ENCODE measurements around the gene UMODL1. TPM values are rescaled to one million over a fixed set of nuclear protein-coding genes. Genes with fewer than 3 reads are reported as not detected.
A peak's percentile ranks its signal among the peaks of the same experiment; 100 is the strongest.

The UMODL1 gene
- total and polyA plus RNA-seq, 2 donors (not counting 1 experiment from before 2014, with no cell fraction given) = not detected

DNA sequence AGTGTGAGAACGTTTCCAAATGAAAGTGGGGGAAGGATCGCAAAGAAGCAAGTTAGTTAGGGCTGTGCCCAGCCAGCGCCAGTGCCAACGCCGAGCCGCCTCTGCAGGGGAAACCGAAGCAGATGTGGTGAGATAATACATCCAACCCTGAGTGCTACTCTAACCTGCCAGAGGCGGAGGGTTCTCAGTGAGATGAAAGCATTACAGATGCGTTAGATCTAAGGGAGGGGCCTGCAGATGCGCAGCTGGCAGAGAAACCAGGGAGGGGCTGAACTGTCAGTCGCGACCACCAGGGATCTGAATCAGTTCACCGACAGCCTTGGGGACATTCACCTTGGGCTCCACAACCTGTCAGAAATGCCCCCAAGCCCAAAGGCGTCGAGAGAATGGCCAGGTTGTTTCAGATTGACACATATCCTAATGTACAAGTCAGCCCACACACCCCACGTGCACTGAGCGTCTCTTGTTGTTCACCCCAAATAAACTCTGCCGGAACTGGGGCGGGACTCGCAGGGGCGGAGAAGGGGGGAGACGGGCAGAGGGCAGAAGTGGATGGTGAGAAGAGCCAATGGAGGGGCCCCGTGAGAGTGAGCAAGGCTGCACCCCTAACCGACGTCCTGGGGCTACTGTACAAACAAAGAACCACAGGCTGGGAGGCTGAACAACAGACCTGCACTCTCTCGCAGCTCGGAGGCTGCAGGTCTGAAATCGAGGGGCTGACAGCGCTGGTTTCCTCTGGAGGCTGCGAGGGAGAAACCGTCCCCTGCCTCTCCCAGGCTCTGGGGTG lies 8.7 kb upstream of the UMODL1 start:
- H3K27ac ChIP-seq (ENCODE audit: insufficient read depth, low read length) = no peak overlapping the region
- no peak overlapping the region for H3K4me3 ChIP-seq (replicated peaks in 1 of 4; ENCODE audit: control extremely low read depth in 1 of 4, insufficient read depth in 1 of 4, low read depth in 3 of 4, low read length in 4 of 4)
- peaks cover 4% of the 10 kb centered on the region for H3K4me1 ChIP-seq (ENCODE audit: control insufficient read depth, extremely low read depth, insufficient read depth, low read length)
- no peaks in the 10 kb centered on the region for H4K20me1 ChIP-seq (ENCODE audit: control insufficient read depth, extremely low read depth, insufficient read depth, low read length)
- DNase-seq (ENCODE audit: low read depth in 2 of 2) = no peak
- H3K9ac ChIP-seq (ENCODE audit: insufficient read depth, low read length) = no peak overlapping the region
- H3K4me2 ChIP-seq (ENCODE audit: extremely low read depth, insufficient read depth, low read length) = no peak overlapping the region
- TF ChIP-seq, protein P1, sequence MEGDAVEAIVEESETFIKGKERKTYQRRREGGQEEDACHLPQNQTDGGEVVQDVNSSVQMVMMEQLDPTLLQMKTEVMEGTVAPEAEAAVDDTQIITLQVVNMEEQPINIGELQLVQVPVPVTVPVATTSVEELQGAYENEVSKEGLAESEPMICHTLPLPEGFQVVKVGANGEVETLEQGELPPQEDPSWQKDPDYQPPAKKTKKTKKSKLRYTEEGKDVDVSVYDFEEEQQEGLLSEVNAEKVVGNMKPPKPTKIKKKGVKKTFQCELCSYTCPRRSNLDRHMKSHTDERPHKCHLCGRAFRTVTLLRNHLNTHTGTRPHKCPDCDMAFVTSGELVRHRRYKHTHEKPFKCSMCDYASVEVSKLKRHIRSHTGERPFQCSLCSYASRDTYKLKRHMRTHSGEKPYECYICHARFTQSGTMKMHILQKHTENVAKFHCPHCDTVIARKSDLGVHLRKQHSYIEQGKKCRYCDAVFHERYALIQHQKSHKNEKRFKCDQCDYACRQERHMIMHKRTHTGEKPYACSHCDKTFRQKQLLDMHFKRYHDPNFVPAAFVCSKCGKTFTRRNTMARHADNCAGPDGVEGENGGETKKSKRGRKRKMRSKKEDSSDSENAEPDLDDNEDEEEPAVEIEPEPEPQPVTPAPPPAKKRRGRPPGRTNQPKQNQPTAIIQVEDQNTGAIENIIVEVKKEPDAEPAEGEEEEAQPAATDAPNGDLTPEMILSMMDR (conservative IDR thresholded peaks at IDR 0.05 in 1 of 2, IDR thresholded peaks at IDR 0.05 in 1 of 2; ENCODE audit: low read depth in 1 of 2, low read length in 2 of 2) = no peak
- no peak for TF ChIP-seq EZH2 (IDR thresholded peaks at IDR 0.05; ENCODE audit: low read length, missing control alignments)
- peaks cover 32% of the 10 kb centered on the region for H3K27me3 ChIP-seq (ENCODE audit: control insufficient read depth, insufficient read depth, low read length)
- H3K36me3 ChIP-seq (ENCODE audit: control insufficient read depth, insufficient read depth, low read length) = no peaks in the 10 kb centered on the region
- no peak overlapping the region for H2AFZ ChIP-seq (ENCODE audit: low read length)
- H3K79me2 ChIP-seq (ENCODE audit: control insufficient read depth, insufficient read depth, low read length) = no peaks in the 10 kb centered on the region
- H3K9me3 ChIP-seq (ENCODE audit: control insufficient read depth, insufficient read depth, low read depth, low read length) = no peaks in the 10 kb centered on the region

DNA sequence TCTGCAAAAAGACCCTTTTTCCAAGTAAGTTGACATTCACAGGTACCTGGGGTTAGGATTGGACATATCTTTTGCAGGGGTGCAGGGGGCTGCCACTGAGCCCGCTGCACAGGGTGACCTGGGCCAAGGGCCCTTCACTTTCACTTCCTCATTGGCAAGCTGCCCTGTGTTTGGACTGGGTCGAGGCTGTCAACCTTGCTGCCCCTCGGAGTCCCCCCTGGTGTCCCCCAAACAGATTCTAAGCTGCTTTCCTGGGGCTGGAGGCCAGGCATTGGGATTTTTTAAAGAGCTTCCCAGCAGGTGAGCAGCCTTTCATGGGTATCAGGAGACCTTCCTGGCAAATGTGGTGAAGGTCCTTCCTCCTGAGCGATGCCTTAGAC lies 7.9 kb upstream of the UMODL1 start:
- no peak for DNase-seq (ENCODE audit: low read depth in 2 of 2)
- Histone ChIP-seq H3K36me3 (ENCODE audit: control insufficient read depth, insufficient read depth, low read length) (no peaks in the 10 kb centered on the region), H3K9me3 (ENCODE audit: control insufficient read depth, insufficient read depth, low read depth, low read length) (no peaks in the 10 kb centered on the region), H2AFZ (ENCODE audit: low read length) (no peak overlapping the region), H3K27me3 (ENCODE audit: control insufficient read depth, insufficient read depth, low read length) (peaks cover 32% of the 10 kb centered on the region), H3K4me2 (ENCODE audit: extremely low read depth, insufficient read depth, low read length) (no peak overlapping the region), H3K4me3 (replicated peaks in 1 of 4; ENCODE audit: control extremely low read depth in 1 of 4, insufficient read depth in 1 of 4, low read depth in 3 of 4, low read length in 4 of 4) (no peak overlapping the region), H4K20me1 (ENCODE audit: control insufficient read depth, extremely low read depth, insufficient read depth, low read length) (no peaks in the 10 kb centered on the region), H3K79me2 (ENCODE audit: control insufficient read depth, insufficient read depth, low read length) (no peaks in the 10 kb centered on the region), H3K27ac (ENCODE audit: insufficient read depth, low read length) (no peak overlapping the region), H3K9ac (ENCODE audit: insufficient read depth, low read length) (no peak overlapping the region), H3K4me1 (ENCODE audit: control insufficient read depth, extremely low read depth, insufficient read depth, low read length) (no peaks in the 10 kb centered on the region)
- TF ChIP-seq, protein P1 (conservative IDR thresholded peaks at IDR 0.05 in 1 of 2, IDR thresholded peaks at IDR 0.05 in 1 of 2; ENCODE audit: low read depth in 1 of 2, low read length in 2 of 2) = no peak
- TF ChIP-seq EZH2 (IDR thresholded peaks at IDR 0.05; ENCODE audit: low read length, missing control alignments) = no peak

DNA sequence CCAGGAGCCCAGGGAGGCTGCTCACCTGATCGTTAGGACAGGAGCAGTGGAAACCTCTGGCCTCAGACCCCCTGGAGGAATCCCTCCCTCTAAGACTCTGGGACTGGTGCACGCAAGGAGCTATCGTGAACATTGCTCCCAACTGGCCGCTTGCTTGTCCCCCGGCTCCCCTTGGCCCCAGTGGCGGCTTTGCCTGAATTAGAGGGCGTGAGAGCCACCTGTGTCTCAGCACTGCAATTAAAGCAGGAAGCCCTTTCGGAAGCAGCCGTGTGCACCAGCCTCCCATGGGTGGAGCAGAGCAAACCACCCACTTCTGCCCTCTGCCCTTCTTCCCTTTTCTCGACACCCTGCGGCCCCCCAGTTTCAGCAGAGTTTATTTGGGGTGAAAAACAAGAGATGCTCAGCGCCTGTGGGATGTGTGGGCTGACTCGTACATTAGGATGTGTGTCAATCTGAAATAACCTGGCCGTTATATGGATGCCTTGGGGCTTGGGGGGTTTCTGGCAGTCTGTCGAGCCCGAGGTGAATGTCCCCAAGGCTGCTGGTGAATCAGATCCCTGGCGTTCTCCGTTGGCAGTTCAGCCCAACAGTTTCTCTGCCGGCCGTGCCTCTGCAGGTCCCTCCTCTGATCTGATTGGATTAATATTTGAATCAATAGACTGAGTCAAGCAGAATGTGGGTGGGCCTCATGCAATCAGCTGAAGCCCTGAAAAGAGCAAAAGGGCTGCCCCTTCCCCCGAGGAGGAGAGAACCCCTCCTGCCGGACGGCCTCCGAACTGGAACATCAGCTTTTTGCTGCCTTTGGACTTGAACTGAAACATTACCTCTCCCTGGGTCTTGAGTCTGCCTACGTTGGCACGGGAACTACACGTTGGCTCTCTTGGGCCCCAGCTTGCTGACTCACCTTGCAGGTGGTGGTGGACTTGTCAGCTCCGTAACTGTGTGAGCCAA lies 7.3 kb upstream of the UMODL1 start:
- no peak overlapping the region for H3K27ac ChIP-seq (ENCODE audit: insufficient read depth, low read length)
- DNase-seq (ENCODE audit: low read depth in 2 of 2) = peak in 1 of 2 donors; percentile 20
- H3K9ac ChIP-seq (ENCODE audit: insufficient read depth, low read length) = no peak overlapping the region
- H2AFZ ChIP-seq (ENCODE audit: low read length) = no peak overlapping the region
- H3K9me3 ChIP-seq (ENCODE audit: control insufficient read depth, insufficient read depth, low read depth, low read length) = no peaks in the 10 kb centered on the region
- H3K36me3 ChIP-seq (ENCODE audit: control insufficient read depth, insufficient read depth, low read length) = no peaks in the 10 kb centered on the region
- TF ChIP-seq, protein P1 (conservative IDR thresholded peaks at IDR 0.05 in 1 of 2, IDR thresholded peaks at IDR 0.05 in 1 of 2; ENCODE audit: low read depth in 1 of 2, low read length in 2 of 2) = no peak
- no peak for TF ChIP-seq EZH2 (IDR thresholded peaks at IDR 0.05; ENCODE audit: low read length, missing control alignments)
- H4K20me1 ChIP-seq (ENCODE audit: control insufficient read depth, extremely low read depth, insufficient read depth, low read length) = no peaks in the 10 kb centered on the region
- no peak overlapping the region for H3K4me2 ChIP-seq (ENCODE audit: extremely low read depth, insufficient read depth, low read length)
- H3K27me3 ChIP-seq (ENCODE audit: control insufficient read depth, insufficient read depth, low read length) = peaks cover 32% of the 10 kb centered on the region
- no peak overlapping the region for H3K4me3 ChIP-seq (replicated peaks in 1 of 4; ENCODE audit: control extremely low read depth in 1 of 4, insufficient read depth in 1 of 4, low read depth in 3 of 4, low read length in 4 of 4)
- no peaks in the 10 kb centered on the region for H3K79me2 ChIP-seq (ENCODE audit: control insufficient read depth, insufficient read depth, low read length)
- no peaks in the 10 kb centered on the region for H3K4me1 ChIP-seq (ENCODE audit: control insufficient read depth, extremely low read depth, insufficient read depth, low read length)

All from fibroblast of lung (primary cell).